ENCODE measurements around the gene CNIH3.

CNIH3 gene

GRCh38 chr1:224770336-224770693 is 154.2 kb downstream of the CNIH3 start (continued):
- no peak for TF ChIP-seq PATZ1 (CRISPR knock-in tag; IDR thresholded peaks at IDR 0.05; ENCODE audit: borderline replicate concordance)

- TF ChIP-seq PPARA (CRISPR knock-in tag; IDR thresholded peaks at IDR 0.05; ENCODE audit: borderline replicate concordance), result no peak
- no peak for TF ChIP-seq SNAI2 (CRISPR knock-in tag; IDR thresholded peaks at IDR 0.05)
- TF ChIP-seq TOX (CRISPR knock-in tag; IDR thresholded peaks at IDR 0.05; ENCODE audit: borderline replicate concordance), result no peak
- no peak for TF ChIP-seq ESRRG (CRISPR knock-in tag; IDR thresholded peaks at IDR 0.05)
- no peak for TF ChIP-seq TCF4 (CRISPR knock-in tag; IDR thresholded peaks at IDR 0.05; ENCODE audit: borderline replicate concordance)
- no peak for TF ChIP-seq RARB (CRISPR knock-in tag; IDR thresholded peaks at IDR 0.05)
- no peak for TF ChIP-seq PATZ1 (CRISPR knock-in tag; IDR thresholded peaks at IDR 0.05; ENCODE audit: borderline replicate concordance)
- TF ChIP-seq ISL1 (CRISPR knock-in tag; IDR thresholded peaks at IDR 0.05), result no peak
- TF ChIP-seq CREB5 (CRISPR knock-in tag; IDR thresholded peaks at IDR 0.05; ENCODE audit: low read depth), result no peak
- TF ChIP-seq CSRNP3 (CRISPR knock-in tag; IDR thresholded peaks at IDR 0.05), result no peak
- no peak for TF ChIP-seq ARNTL (CRISPR knock-in tag; IDR thresholded peaks at IDR 0.05; ENCODE audit: borderline replicate concordance, low read depth)
- TF ChIP-seq ZFP30 (CRISPR knock-in tag; IDR thresholded peaks at IDR 0.05), result no peak
- no peak for TF ChIP-seq BACH2 (CRISPR knock-in tag; IDR thresholded peaks at IDR 0.05; ENCODE audit: borderline replicate concordance)
- no peak for TF ChIP-seq CSDC2 (CRISPR knock-in tag; IDR thresholded peaks at IDR 0.05)
- no peak for TF ChIP-seq TSHZ2 (CRISPR knock-in tag; IDR thresholded peaks at IDR 0.05)
- no peak for TF ChIP-seq ZC3H10 (CRISPR knock-in tag; IDR thresholded peaks at IDR 0.05)
- TF ChIP-seq ZFP3 (CRISPR knock-in tag; IDR thresholded peaks at IDR 0.05), result no peak
- TF ChIP-seq ZNF70 (CRISPR knock-in tag; IDR thresholded peaks at IDR 0.05), result no peak
These were observed 157.5 kb downstream of the CNIH3 start for GRCh38 chr1:224773646-224774045.

GRCh38 chr1:224774378-224774777 is 158.3 kb downstream of the CNIH3 start:
- ATAC-seq, result peak; percentile 32; the same call in 1 of the 3 replicates
- TF ChIP-seq ISL1 (CRISPR knock-in tag; IDR thresholded peaks at IDR 0.05), result no peak
- no peak for TF ChIP-seq PPARA (CRISPR knock-in tag; IDR thresholded peaks at IDR 0.05; ENCODE audit: borderline replicate concordance)
- no peak for TF ChIP-seq ZNF70 (CRISPR knock-in tag; IDR thresholded peaks at IDR 0.05)
- TF ChIP-seq POU6F1 (CRISPR knock-in tag; IDR thresholded peaks at IDR 0.05; ENCODE audit: borderline replicate concordance, low read depth), result no peak
- no peak for TF ChIP-seq TSHZ2 (CRISPR knock-in tag; IDR thresholded peaks at IDR 0.05)
- TF ChIP-seq PATZ1 (CRISPR knock-in tag; IDR thresholded peaks at IDR 0.05; ENCODE audit: borderline replicate concordance), result no peak
- no peak for TF ChIP-seq TCF4 (CRISPR knock-in tag; IDR thresholded peaks at IDR 0.05; ENCODE audit: borderline replicate concordance)
- no peak for TF ChIP-seq ZFP3 (CRISPR knock-in tag; IDR thresholded peaks at IDR 0.05)
- TF ChIP-seq CSDC2 (CRISPR knock-in tag; IDR thresholded peaks at IDR 0.05), result no peak
- no peak for TF ChIP-seq SNAI2 (CRISPR knock-in tag; IDR thresholded peaks at IDR 0.05)
- TF ChIP-seq ZNF565 (CRISPR knock-in tag; conservative IDR thresholded peaks at IDR 0.05; ENCODE audit: low read depth), result no peak

More at GRCh38 chr1:224773646-224774045, 157.5 kb downstream of the CNIH3 start:
- no peak for ATAC-seq

Measured in SK-N-SH treated with all-trans-retinoic acid at 6 μM for 48 hours (cell line).